ENCODE results near the gene NRP2.

Gene NRP2

DNA sequence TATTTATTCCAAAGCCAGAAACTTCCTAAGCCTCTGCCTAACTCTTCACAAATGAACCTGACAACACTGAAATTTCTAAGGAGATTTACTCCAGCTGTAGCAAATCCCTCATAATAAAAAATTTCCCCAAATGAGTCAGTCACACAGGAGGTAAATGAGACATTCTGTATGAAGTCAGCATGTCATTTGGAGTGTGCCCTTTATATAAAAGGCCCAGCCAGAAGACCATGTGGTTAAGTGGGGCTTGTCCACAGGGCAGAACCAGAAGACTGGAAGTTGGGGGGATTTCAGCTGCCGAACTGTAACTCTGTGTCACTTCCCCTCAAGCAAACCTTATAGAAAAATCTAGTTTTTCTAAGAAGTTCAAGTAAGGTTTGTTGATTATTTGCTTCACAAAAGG, 30.2 kb downstream of the NRP2 start:
- TF ChIP-seq, protein P1, sequence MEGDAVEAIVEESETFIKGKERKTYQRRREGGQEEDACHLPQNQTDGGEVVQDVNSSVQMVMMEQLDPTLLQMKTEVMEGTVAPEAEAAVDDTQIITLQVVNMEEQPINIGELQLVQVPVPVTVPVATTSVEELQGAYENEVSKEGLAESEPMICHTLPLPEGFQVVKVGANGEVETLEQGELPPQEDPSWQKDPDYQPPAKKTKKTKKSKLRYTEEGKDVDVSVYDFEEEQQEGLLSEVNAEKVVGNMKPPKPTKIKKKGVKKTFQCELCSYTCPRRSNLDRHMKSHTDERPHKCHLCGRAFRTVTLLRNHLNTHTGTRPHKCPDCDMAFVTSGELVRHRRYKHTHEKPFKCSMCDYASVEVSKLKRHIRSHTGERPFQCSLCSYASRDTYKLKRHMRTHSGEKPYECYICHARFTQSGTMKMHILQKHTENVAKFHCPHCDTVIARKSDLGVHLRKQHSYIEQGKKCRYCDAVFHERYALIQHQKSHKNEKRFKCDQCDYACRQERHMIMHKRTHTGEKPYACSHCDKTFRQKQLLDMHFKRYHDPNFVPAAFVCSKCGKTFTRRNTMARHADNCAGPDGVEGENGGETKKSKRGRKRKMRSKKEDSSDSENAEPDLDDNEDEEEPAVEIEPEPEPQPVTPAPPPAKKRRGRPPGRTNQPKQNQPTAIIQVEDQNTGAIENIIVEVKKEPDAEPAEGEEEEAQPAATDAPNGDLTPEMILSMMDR (IDR thresholded peaks at IDR 0.05; ENCODE audit: extremely low read depth, insufficient read depth, missing control alignments) = no peak
- in situ Hi-C loops (cut with MboI; ENCODE audit: low pct_unique_long_range_greater_than_20kb, low sequenced_read_pairs, unreplicated experiment) = no loop called here
- DNase-seq (ENCODE audit: low spot score) = no peak

DNA sequence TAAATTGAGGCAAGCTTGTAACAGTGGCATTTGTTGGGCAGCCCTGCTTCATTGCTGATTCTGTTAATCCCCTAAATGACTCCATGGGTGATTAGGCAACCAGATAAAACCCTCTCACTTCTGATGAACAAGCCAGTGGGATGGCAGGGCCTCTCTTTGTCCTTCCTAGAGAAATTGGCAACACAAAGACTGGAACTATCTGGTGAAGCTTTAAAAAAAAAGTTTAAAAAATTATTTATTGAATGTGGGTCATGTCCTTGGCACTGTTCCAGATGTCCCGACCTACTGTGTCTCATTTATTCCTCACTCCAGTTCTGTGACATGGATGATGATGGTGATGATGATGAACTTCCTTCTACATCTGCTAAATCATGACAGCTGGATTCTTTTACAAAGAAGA, 30.8 kb downstream of the NRP2 start:
- DNase-seq (ENCODE audit: low spot score) = no peak

DNA sequence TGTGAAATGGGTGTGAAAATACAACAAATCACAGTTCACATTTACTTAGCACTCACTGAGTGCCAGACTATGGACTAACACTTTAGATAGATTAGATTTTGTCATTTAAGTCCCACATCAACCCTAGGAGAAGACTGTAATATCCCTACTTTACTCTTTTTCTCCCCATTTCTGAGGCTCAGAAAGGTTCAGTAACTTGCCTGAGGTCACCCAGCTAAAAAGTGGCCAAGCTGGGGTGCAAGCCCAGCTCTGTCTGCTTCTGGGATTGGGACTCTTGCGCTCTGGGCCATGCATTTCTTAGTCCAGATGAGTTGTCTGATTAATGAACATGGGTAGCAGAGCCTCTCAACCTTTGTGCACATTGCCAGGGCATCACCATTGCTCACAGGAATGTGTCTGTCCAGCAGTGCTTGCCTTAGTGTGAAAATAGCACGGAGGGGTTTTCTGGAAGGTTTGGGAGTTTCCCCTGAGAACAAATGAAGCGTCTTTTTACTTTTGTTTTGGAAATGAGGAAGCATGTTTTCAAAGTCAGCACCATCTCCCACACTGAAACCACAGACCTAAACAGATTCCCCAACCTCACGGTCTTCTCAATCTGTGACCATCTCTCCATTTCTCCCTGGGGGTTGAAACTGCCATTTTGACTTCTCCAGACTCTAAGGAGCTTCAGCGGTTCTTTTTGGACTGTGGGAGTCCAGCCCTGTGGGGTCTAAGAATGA, 31.9 kb downstream of the NRP2 start:
- in situ Hi-C loops (cut with MboI; ENCODE audit: low pct_unique_long_range_greater_than_20kb, low sequenced_read_pairs, unreplicated experiment) = no loop called here
- TF ChIP-seq, protein P1 (IDR thresholded peaks at IDR 0.05; ENCODE audit: extremely low read depth, insufficient read depth, missing control alignments) = no peak
- peak; percentile 39 for DNase-seq (ENCODE audit: low spot score)

More for the DNA sequence above, 30.8 kb downstream of the NRP2 start:
- TF ChIP-seq, protein P1 (IDR thresholded peaks at IDR 0.05; ENCODE audit: extremely low read depth, insufficient read depth, missing control alignments) = no peak
- in situ Hi-C loops (cut with MboI; ENCODE audit: low pct_unique_long_range_greater_than_20kb, low sequenced_read_pairs, unreplicated experiment) = no loop called here

DNA sequence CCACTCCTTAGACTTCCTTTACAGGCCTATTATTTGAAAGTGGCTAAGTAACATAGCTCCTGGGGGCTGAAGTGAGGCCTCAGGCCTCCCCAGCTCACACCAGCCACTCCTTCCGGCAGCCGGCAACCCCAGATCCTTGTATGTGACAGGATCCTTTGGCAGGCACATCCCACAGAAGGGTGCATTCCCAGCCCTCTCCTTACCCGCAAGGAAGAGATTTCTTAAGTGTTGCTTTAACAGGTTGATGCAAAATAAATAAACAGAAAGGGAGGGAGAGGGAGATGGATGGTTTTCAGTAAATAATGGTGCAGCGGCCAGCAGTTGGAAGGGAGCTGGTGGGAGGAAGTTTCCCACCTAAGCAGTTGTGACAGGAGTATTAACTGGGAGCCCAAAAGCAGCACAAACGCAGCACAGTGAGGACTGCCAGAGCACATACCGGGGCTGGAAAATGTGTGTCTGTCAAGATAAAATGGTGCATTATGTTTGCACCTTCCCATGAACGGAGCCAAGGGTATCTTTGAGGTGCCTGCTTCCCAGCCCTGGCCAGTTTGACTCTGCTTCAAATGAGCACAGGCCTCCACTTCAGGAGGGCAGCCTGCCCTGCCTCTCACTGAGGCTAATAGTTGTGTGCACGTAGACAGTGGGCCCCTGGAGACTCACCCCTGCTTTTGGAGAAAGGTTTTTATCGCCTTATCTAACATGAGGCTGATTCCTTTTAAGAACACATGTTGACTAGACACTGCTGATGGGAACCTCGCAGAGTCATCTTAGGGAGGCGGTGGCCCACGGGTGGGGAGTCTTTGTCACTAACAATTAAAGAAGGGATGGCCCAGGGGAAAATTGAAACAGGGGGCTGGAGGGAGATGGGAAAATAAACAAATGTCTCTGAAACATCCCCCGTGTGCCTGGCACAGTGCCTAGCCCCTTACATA, 32.8 kb downstream of the NRP2 start:
- TF ChIP-seq, protein P1 (IDR thresholded peaks at IDR 0.05; ENCODE audit: extremely low read depth, insufficient read depth, missing control alignments) = no peak
- in situ Hi-C loops (cut with MboI; ENCODE audit: low pct_unique_long_range_greater_than_20kb, low sequenced_read_pairs, unreplicated experiment) = no loop called here
- DNase-seq (ENCODE audit: low spot score) = no peak

DNA sequence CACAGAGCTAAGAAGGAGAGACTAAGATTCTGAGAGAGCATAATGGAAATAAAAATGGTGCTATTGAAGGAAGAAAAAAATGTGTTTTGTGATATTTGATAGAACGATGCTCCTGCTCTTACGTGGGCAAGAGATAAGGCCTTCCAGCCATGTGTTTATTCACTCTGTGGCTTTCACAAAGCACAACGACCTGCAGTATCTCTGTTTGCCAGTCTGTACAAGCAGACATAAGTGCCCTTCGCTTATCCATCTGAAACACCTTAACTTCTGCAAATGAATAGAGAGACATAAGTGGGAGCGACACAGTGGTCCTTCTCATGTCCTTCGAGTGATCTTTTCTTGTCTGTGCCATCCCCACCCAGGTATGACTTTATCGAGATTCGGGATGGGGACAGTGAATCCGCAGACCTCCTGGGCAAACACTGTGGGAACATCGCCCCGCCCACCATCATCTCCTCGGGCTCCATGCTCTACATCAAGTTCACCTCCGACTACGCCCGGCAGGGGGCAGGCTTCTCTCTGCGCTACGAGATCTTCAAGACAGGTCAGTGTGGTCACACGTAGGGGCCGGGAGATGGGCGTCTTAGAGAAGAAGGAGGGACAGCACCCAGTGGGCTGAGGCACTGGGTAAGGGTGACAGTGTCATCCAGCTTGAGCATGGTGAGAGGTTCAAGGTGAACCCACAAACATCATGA, 33.7 kb downstream of the NRP2 start:
- in situ Hi-C loops (cut with MboI; ENCODE audit: low pct_unique_long_range_greater_than_20kb, low sequenced_read_pairs, unreplicated experiment) = no loop called here
- TF ChIP-seq, protein P1 (IDR thresholded peaks at IDR 0.05; ENCODE audit: extremely low read depth, insufficient read depth, missing control alignments) = peak; percentile 22
- DNase-seq (ENCODE audit: low spot score) = no peak

DNA sequence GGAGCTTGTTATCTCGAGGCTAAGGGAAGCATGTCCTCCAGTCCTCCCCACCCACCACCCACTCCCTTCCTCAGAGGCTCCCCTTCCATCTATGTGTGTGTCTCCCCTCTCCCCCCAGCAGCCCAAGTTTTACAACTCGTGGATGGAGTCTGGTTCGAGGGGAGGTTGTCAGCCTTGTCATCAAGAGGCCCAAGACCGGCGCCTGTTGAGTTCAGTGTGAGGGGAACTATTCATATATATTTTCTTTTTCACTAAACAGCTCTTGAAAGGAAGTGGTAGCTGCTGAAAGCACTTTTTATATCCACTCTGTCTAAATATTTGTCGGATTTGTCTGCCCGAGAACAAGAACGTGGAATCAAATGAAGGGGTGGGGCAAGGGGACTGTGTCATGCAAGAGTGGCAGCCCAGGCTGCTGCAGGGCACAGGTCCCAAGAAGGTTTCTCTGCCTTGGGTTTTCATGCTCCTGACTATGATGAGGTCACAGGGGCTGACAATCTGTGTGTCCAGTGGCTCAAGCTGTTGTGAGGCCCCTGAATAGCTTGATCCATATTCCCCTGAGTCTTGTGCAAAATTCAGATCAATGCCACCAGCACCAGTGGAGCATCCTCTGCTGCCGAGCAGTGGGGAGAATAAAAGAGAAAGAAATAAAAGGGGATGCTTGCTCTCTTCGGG, 35.0 kb downstream of the NRP2 start:
- TF ChIP-seq, protein P1 (IDR thresholded peaks at IDR 0.05; ENCODE audit: extremely low read depth, insufficient read depth, missing control alignments) = no peak
- in situ Hi-C loops (cut with MboI; ENCODE audit: low pct_unique_long_range_greater_than_20kb, low sequenced_read_pairs, unreplicated experiment) = no loop called here
- no peak for DNase-seq (ENCODE audit: low spot score)

Measured in GM13977 (cell line).